GM21367 (cell line): ENCODE data around the gene SNX17.
"Not testable (repeated sequence)": the region's sequence is repeated elsewhere in the genome, so short reads cannot be mapped to it uniquely, and the experiment has no call there.

Experiments
- ATAC-seq: cut with Tn5 transposase; IDR thresholded peaks from one replicate; pipeline ENCODE4 v1.9.1; 2021; ENCODE audit not compliant: unreplicated experiment

The SNX17 gene

DNA sequence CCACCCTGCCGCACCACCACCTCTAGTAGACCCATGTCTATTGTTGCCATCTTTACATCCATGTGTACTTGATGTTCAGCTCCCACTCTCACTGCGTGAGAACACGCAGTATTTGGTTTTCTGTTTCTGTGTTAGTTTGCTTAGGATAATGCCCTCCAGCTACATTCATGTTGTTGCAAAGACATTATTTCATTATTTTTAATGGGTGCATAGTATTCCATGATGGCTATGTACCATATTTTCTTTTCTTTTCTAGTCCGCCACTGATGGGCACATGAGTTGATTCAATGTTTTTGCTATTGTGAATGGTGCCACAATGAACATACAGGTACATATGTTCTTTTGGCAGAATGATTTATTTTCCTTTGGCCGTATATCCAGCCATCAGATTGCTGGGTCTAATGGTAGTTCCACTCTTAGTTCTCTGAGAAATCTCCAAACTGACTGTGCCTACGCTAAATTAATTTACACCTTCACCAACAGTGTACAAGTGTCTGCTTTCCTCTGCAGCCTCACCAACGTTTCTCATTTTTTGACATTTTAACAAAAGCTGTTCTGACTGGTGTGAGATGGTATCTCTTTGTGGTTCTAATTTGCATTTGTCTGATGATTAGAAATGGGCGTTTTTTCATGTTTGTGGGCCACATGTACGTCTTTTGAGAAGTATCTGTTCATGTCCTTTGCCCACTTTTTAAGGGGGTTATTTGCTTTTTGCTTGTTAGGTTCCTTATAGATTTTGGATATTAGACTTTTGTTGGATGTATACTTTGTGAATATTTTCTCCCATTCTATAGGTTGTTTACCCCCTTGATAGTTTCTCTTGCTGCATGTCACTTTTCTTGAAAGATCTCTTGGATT, 20.6 kb downstream of the SNX17 start:
- ATAC-seq = no peak

DNA sequence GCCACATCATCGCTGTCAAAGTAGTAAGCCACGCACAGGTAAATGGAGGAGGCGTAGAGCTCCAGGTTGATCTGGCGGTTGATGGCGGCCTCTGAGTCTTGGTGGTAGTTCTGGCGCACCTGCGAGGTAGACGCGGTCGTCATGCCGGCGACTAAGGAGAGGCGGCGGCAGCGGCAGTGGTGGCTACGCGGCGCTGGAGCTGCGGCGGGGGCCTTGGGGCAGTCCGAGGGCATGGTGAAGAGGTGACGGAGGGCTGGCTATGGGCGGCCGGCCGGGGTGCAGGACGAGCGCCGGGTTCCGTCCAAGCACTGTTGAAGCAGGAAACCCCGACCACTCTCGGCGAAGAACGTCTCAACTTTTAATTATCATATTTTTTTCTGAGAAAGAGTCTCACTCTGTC, 22.8 kb downstream of the SNX17 start:
- ATAC-seq = no peak

DNA sequence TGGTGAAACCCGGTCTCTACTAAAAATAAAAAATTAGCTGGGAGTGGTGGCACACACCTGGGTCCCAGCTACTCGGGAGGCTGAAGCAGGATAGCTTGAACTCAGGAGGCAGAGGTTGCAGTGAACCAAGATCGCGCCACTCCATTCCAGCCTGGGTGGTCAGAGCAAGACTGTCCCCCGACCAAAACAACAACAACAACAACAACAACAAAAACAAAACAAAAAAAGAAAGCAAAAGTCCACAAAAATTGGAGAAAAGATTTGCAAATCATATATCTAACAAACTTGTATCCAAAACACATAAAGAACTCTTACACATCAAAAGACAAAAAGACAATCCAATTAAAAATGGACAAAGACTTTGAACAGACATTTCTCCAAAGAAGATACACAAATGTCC, 28.5 kb downstream of the SNX17 start:
- ATAC-seq = no peak

- no peak for ATAC-seq
Observed at GRCh38 chr2:27400348-27401135, 30.1 kb downstream of the SNX17 start.

GRCh38 chr2:27407798-27408491, 37.5 kb downstream of the SNX17 start:
- ATAC-seq = no peak

GRCh38 chr2:27408601-27409320, 38.3 kb downstream of the SNX17 start:
- ATAC-seq = peak; percentile 33

- peak; percentile 85 for ATAC-seq
Observed at GRCh38 chr2:27409321-27410073, 39.1 kb downstream of the SNX17 start, which contains the start of gene PPM1G. TSS of gene PPM1G (minus strand) at chr2:27409591. CDS start at chr2:27409422, 169 bp downstream.

DNA sequence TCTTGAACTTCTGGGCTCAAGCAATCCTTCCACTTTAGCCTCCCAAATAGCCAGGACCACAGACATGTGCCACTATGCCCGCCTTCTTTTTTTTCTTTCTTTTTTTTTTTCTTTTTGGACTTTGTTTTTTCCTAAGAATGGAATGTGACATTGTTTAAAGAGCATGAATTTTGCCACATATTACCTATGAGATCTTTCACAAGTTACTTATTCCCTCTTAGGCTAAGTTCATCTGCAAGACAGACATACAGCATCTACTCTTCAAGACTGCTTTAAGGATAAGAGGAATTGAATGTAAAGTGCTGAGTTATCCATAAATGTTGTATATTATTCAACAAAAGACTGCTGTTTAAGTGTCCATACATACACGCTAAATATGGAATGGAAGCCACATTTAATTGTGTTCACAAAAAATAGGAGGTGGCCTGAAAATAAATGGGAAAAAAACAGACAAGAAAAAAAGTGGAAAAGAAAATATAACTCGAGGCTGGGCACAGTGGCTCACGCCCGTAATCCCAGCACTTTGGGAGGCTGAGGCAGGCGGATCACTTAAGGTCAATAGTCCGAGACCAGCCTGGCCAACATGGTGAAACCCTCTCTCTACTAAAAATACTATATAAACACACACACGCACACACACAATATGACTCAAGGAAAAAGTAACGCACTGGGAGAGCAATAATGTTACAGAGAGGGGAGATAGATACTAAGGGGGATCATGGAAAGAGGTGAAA, 42.2 kb downstream of the SNX17 start:
- ATAC-seq = no peak

DNA sequence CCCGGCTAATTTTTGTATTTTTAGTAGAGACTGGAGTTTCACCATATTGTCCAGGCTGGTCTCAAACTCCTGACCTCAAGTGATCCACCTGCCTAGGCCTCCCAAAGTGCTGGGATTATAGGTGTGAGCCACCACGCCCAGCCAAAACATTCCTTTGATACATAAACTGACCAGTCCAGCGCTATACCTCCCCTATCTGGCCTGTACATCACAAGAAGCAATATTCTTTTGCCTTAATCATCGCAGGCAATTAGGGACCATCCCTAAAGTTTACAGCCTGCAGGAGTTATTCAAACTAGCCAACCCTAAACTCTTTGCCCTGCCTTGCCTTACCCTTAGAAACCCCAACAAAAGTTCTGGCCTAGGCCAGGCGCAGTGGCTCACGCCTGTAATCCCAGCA, 45.7 kb downstream of the SNX17 start:
- ATAC-seq = no peak

GRCh38 chr2:27420996-27421395, 50.6 kb downstream of the SNX17 start:
- ATAC-seq = no peak

GRCh38 chr2:27421660-27422250, 51.3 kb downstream of the SNX17 start:
- no peak for ATAC-seq

- no peak for ATAC-seq
Observed at GRCh38 chr2:27422958-27423357, 52.5 kb downstream of the SNX17 start.

DNA sequence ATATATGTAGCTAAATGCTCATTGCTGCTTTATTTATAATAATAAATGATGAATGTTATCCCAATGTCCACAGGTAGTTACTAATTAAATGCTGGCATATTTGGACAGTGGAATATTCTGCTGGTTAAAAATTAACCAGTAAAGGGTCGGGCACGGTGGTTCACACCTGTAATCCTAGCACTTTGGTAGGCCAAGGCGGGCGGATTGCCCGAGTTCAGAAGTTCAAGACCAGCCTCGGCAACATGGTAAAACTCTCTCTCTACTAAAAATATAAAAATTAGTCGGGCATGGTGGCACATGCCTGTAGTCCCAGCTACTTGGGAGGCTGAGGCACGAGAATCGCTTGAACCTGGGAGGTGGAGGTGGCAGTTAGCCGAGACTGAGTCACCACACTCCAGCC, 54.6 kb downstream of the SNX17 start:
- ATAC-seq = not testable (repeated sequence)
